K562 (cell line): Measurements from ENCODE around the gene WDR35. TPM values are rescaled to one million over a fixed set of nuclear protein-coding genes. Genes with fewer than 3 reads are reported as not detected.
A peak's percentile ranks its signal among the peaks of the same experiment; 100 is the strongest.

Source experiments
- ARHGAP35 ChIP-seq: fragments of 450-650 bp; IDR thresholded peaks from 2 replicates; pipeline ENCODE4 v1.6.1; 2018; ENCODE audit not compliant: partially characterized antibody
- ESRRA ChIP-seq: fragments of 450-650 bp; IDR thresholded peaks from 2 replicates; pipeline ENCODE4 v1.6.1; 2014; ENCODE audit warnings: low read depth, mild to moderate bottlenecking, moderate library complexity, borderline replicate concordance
- HLTF ChIP-seq: fragments of 450-650 bp; IDR thresholded peaks from 2 replicates; pipeline ENCODE4 v1.6.1; 2016
- KLF16 ChIP-seq: IDR thresholded peaks from 2 replicates; pipeline ENCODE4 v1.6.1; 2016; ENCODE audit warnings: antibody characterized with exemption
- MYBL2 ChIP-seq, 2 experiments: fragments of 450-650 bp in 1 of 2; sonication (generic) in 1 of 2; formaldehyde crosslinking in 1 of 2; IDR thresholded peaks; 2 replicates each; pipeline versions ENCODE4 v1.6.1 to v1.8.1; 2017 to 2022; ENCODE audit warnings: borderline replicate concordance in 1 of 2, inconsistent platforms in 1 of 2, low read depth in 1 of 2, mild to moderate bottlenecking in 1 of 2, missing genetic modification reagents in 1 of 2, moderate library complexity in 1 of 2
- NR2C2 ChIP-seq, 2 experiments: fragments of 200-800 bp in 1 of 2; sonication (Bioruptor generic) in 1 of 2; sonication (generic) in 1 of 2; formaldehyde crosslinking in 1 of 2; IDR thresholded peaks; 2 replicates each; pipeline versions ENCODE4 v1.6.1 to v1.8.0; 2016 to 2022; ENCODE audit warnings: mild to moderate bottlenecking in 1 of 2, missing compliant biosample characterization in 1 of 2, missing genetic modification characterization in 1 of 2, missing genetic modification reagents in 1 of 2
- POLR2B ChIP-seq: fragments of 450-650 bp; IDR thresholded peaks from 2 replicates; pipeline ENCODE4 v1.6.1; 2018; ENCODE audit warnings: low read depth; ENCODE audit not compliant: partially characterized antibody
- STAG1 ChIP-seq: sonication (generic); formaldehyde crosslinking; IDR thresholded peaks from 2 replicates; pipeline ENCODE4 v1.5.0; 2020; ENCODE audit warnings: missing genetic modification reagents, borderline replicate concordance
- TEAD2 ChIP-seq: fragments of 450-650 bp; IDR thresholded peaks from 2 replicates; pipeline ENCODE4 v1.6.1; 2016; ENCODE audit warnings: missing genetic modification characterization, control low read depth, missing compliant biosample characterization
- ZNF316 ChIP-seq: fragments of 450-650 bp; IDR thresholded peaks from 2 replicates; pipeline ENCODE4 v1.6.1; 2016
- ZNF354B ChIP-seq: fragments of 250-450 bp; sonication (Bioruptor Pico); IDR thresholded peaks from 2 replicates; pipeline ENCODE4 v1.4.0; 2020
- ZNF444 ChIP-seq: fragments of 250-450 bp; sonication (Bioruptor Pico); IDR thresholded peaks from 2 replicates; pipeline ENCODE4 v1.4.0; 2020; ENCODE audit warnings: mild to moderate bottlenecking, moderate library complexity
- ZZZ3 ChIP-seq: fragments of 450-650 bp; IDR thresholded peaks from 2 replicates; pipeline ENCODE4 v1.6.1; 2016; ENCODE audit warnings: antibody characterized with exemption, mild to moderate bottlenecking, moderate library complexity
- polyA plus RNA-seq, 8 experiments: library from polyadenylated mRNA; depleted of rRNA in 4 of 8; stranded (reverse) in 5 of 8; unstranded in 3 of 8; fragments of >200 nt; fragmentation: Nextera tagmentation in 2 of 8; fragmentation: Illumina TruSeq in 1 of 8; extraction: Ambion mirVana in 2 of 8; extraction: Trizol in 1 of 8; gene quantifications; 2 replicates each; pipeline versions ENCODE4 v1.2.1 to v1.2.3, GENCODE V29; 2011 to 2014; ENCODE audit warnings: inconsistent platforms in 1 of 8, missing spikeins in 1 of 8
- total RNA-seq, 7 experiments: library from RNA; depleted of rRNA in 6 of 7; stranded (reverse); fragments of >200 nt in 6 of 7; fragmentation: Illumina TruSeq in 2 of 7; extraction: Trizol in 2 of 7; gene quantifications; 2 replicates each; pipeline versions ENCODE4 v1.2.1 to v1.2.3, GENCODE V29; 2011 to 2021; ENCODE audit warnings: low replicate concordance in 1 of 7
- TF ChIP-seq, protein P1 (sequence below): fragments of 250-450 bp; sonication (Bioruptor Pico); IDR thresholded peaks from 2 replicates; pipeline ENCODE4 v1.5.0; 2021; ENCODE audit warnings: mild to moderate bottlenecking, borderline replicate concordance
- TF ChIP-seq, protein P2 (sequence below): fragments of 200-800 bp; sonication (Bioruptor generic); IDR thresholded peaks from 2 replicates; pipeline ENCODE4 v1.6.1; 2017; ENCODE audit warnings: missing genetic modification characterization, missing compliant biosample characterization
- TF ChIP-seq, protein P3 (sequence below): fragments of 250-450 bp; sonication (Bioruptor Pico); IDR thresholded peaks from 2 replicates; pipeline ENCODE4 v1.8.0; 2021; ENCODE audit warnings: borderline replicate concordance, mild to moderate bottlenecking, moderate library complexity; ENCODE audit not compliant: poor library complexity, severe bottlenecking
- TF ChIP-seq, protein P4 (sequence below): fragments of 450-650 bp; IDR thresholded peaks from 2 replicates; pipeline ENCODE4 v1.7.1; 2018; ENCODE audit warnings: mild to moderate bottlenecking, low read depth; ENCODE audit not compliant: partially characterized antibody
- TF ChIP-seq, protein P5 (sequence below): IDR thresholded peaks from 2 replicates; pipeline ENCODE4 v1.6.1; 2011; ENCODE audit not compliant: insufficient read length; ENCODE audit errors: extremely low read depth

The WDR35 gene
- total and polyA plus RNA-seq, 9 of the 15 experiments (the other 6 are each of a cell fraction or from before 2014, with no cell fraction given) = 3.3 to 13.1 (median 8.0) TPM

DNA sequence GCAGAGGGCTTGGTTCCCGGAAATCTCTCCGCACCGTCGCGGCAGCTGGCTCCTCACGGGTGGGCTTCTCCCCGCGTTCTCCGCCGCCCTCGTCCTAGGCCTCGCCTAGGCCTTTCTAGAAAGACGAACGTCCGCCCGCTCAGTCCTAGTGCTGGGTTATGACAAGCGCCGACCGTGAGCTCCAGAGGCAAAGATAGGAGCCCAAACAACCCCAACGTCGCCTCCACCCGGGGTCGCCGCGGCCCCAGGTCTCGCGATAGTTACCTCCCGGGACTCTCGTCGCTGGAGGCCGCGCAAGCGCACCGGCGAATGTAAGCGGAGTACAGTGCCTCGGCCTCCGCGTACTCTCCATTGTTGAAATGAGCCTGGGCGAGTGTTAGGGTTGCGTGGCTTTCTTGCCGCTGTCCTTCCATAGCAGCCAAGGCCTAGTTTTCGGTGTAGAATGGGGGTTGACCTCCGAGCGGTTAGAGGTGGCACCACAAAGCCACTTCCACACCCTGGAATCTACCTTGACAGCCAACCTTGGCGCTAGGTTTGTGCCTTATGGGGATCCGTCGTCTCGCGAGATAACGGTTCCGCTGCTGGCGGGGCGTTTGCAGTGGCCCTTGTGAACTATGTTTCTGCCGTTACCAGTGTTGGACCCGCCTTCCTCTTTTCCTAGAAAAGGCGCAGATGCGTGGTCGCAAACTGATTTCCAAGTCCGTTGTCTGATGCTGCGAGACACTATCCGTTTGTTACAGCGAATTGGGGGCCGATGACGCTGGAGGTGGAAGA lies 88.3 kb downstream of the WDR35 start, which contains the start of gene TTC32 (continued):
- TF ChIP-seq, protein P1, sequence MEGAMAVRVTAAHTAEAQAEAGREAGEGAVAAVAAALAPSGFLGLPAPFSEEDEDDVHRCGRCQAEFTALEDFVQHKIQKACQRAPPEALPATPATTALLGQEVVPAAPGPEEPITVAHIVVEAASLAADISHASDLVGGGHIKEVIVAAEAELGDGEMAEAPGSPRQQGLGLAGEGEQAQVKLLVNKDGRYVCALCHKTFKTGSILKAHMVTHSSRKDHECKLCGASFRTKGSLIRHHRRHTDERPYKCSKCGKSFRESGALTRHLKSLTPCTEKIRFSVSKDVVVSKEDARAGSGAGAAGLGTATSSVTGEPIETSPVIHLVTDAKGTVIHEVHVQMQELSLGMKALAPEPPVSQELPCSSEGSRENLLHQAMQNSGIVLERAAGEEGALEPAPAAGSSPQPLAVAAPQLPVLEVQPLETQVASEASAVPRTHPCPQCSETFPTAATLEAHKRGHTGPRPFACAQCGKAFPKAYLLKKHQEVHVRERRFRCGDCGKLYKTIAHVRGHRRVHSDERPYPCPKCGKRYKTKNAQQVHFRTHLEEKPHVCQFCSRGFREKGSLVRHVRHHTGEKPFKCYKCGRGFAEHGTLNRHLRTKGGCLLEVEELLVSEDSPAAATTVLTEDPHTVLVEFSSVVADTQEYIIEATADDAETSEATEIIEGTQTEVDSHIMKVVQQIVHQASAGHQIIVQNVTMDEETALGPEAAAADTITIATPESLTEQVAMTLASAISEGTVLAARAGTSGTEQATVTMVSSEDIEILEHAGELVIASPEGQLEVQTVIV (CRISPR knock-in tag) = no peak
- TF ChIP-seq ARHGAP35 (peak; percentile 91), STAG1 (CRISPR knock-in tag) (no peak), HLTF (peak; percentile 91), ESRRA (peak; percentile 80), ZZZ3 (peak; percentile 84; the same call in 1 of the 2 replicates), ZNF444 (CRISPR knock-in tag) (no peak), POLR2B (peak; percentile 83), MYBL2 (IDR thresholded peaks at IDR 0.05; ENCODE audit: low read depth) (peak; percentile 90), MYBL2 (CRISPR knock-in tag; IDR thresholded peaks at IDR 0.05; ENCODE audit: borderline replicate concordance) (no peak), KLF16 (peak; percentile 72), ZNF316 (peak; percentile 90), NR2C2 (CRISPR knock-in tag; IDR thresholded peaks at IDR 0.05) (peak; percentile 70; the same call in 1 of the 2 replicates), NR2C2 (tag; IDR thresholded peaks at IDR 0.05) (peak; percentile 93), TEAD2 (tag) (no peak), ZNF354B (CRISPR knock-in tag) (no peak)
- TF ChIP-seq, protein P2, sequence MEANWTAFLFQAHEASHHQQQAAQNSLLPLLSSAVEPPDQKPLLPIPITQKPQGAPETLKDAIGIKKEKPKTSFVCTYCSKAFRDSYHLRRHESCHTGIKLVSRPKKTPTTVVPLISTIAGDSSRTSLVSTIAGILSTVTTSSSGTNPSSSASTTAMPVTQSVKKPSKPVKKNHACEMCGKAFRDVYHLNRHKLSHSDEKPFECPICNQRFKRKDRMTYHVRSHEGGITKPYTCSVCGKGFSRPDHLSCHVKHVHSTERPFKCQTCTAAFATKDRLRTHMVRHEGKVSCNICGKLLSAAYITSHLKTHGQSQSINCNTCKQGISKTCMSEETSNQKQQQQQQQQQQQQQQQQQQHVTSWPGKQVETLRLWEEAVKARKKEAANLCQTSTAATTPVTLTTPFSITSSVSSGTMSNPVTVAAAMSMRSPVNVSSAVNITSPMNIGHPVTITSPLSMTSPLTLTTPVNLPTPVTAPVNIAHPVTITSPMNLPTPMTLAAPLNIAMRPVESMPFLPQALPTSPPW (CRISPR knock-in tag) = peak; percentile 41; the same call in 1 of the 2 replicates
- TF ChIP-seq, protein P3, sequence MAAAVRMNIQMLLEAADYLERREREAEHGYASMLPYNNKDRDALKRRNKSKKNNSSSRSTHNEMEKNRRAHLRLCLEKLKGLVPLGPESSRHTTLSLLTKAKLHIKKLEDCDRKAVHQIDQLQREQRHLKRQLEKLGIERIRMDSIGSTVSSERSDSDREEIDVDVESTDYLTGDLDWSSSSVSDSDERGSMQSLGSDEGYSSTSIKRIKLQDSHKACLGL = no peak
- TF ChIP-seq, protein P4, sequence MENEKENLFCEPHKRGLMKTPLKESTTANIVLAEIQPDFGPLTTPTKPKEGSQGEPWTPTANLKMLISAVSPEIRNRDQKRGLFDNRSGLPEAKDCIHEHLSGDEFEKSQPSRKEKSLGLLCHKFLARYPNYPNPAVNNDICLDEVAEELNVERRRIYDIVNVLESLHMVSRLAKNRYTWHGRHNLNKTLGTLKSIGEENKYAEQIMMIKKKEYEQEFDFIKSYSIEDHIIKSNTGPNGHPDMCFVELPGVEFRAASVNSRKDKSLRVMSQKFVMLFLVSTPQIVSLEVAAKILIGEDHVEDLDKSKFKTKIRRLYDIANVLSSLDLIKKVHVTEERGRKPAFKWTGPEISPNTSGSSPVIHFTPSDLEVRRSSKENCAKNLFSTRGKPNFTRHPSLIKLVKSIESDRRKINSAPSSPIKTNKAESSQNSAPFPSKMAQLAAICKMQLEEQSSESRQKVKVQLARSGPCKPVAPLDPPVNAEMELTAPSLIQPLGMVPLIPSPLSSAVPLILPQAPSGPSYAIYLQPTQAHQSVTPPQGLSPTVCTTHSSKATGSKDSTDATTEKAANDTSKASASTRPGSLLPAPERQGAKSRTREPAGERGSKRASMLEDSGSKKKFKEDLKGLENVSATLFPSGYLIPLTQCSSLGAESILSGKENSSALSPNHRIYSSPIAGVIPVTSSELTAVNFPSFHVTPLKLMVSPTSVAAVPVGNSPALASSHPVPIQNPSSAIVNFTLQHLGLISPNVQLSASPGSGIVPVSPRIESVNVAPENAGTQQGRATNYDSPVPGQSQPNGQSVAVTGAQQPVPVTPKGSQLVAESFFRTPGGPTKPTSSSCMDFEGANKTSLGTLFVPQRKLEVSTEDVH = peak; percentile 18
- TF ChIP-seq, protein P5, sequence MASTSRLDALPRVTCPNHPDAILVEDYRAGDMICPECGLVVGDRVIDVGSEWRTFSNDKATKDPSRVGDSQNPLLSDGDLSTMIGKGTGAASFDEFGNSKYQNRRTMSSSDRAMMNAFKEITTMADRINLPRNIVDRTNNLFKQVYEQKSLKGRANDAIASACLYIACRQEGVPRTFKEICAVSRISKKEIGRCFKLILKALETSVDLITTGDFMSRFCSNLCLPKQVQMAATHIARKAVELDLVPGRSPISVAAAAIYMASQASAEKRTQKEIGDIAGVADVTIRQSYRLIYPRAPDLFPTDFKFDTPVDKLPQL = peak; percentile 77
